CD4-positive, alpha-beta memory T cell (primary cell): ENCODE results near the gene RFNG. TPM values are rescaled to one million over a fixed set of nuclear protein-coding genes. Genes with fewer than 3 reads are reported as not detected.

Experiments
- CTCF ChIA-PET: fragments of 350-600 bp; sonication (Branson Sonifier 250); formaldehyde crosslinking; loops from one replicate; lab custom pipeline; 2021; ENCODE audit warnings: inconsistent platforms; ENCODE audit not compliant: partially characterized antibody; lab: Charles Lee
- POLR2A ChIA-PET: fragments of 350-600 bp; sonication (Branson Sonifier 250); formaldehyde crosslinking; loops from one replicate; lab custom pipeline; 2021; ENCODE audit not compliant: partially characterized antibody; lab: Charles Lee
- DNase-seq, 5 donors: peaks; one replicate each; pipeline versions ENCODE4 v3.0.0 to v3.0.0-alpha.2; 2020 to 2022; ENCODE audit warnings: mixed read lengths in 1 of 5
- H3K27ac ChIP-seq: one replicate; pipeline ENCODE4 v1.7.0; 2013; ENCODE audit warnings: low read depth, low read length
- H3K27me3 ChIP-seq: 2 replicates; pipeline ENCODE4 v1.7.0; 2013; ENCODE audit warnings: mild to moderate bottlenecking, low read length, moderate library complexity; ENCODE audit not compliant: insufficient read depth
- H3K36me3 ChIP-seq: 2 replicates; pipeline ENCODE4 v1.7.0; 2013; ENCODE audit warnings: mild to moderate bottlenecking, low read length, moderate library complexity; ENCODE audit not compliant: insufficient read depth
- H3K4me1 ChIP-seq: 2 replicates; pipeline ENCODE4 v1.7.0; 2013; ENCODE audit warnings: mild to moderate bottlenecking, low read length, moderate library complexity; ENCODE audit not compliant: insufficient read depth
- H3K4me3 ChIP-seq, 2 donors: one replicate each; pipeline ENCODE4 v1.7.0; 2013; ENCODE audit warnings: low read length in 2 of 2, mild to moderate bottlenecking in 1 of 2
- H3K9me3 ChIP-seq, 2 donors: one replicate each; pipeline ENCODE4 v1.7.0; 2013; ENCODE audit warnings: low read length in 2 of 2, control low read depth in 1 of 2; ENCODE audit not compliant: control insufficient read depth in 1 of 2
- H3K27ac Mint-ChIP-seq, 7 donors: one replicate each; pipeline ENCODE4 v1.8.0; 2020 to 2021; ENCODE audit warnings: mixed read lengths in 7 of 7, mild to moderate bottlenecking in 6 of 7, inconsistent platforms in 3 of 7, moderate library complexity in 3 of 7
- H3K27me3 Mint-ChIP-seq, 2 donors: one replicate each; pipeline ENCODE4 v1.8.0; 2020 to 2021; ENCODE audit warnings: mixed read lengths in 2 of 2
- H3K36me3 Mint-ChIP-seq, 2 donors: one replicate each; pipeline ENCODE4 v1.8.0; 2020 to 2021; ENCODE audit warnings: mixed read lengths in 2 of 2, inconsistent platforms in 1 of 2, mild to moderate bottlenecking in 1 of 2
- H3K4me1 Mint-ChIP-seq, 4 donors: one replicate each; pipeline ENCODE4 v1.8.0; 2020 to 2021; ENCODE audit warnings: mixed read lengths in 4 of 4, mild to moderate bottlenecking in 1 of 4
- H3K4me3 Mint-ChIP-seq, 8 donors: one replicate each; pipeline ENCODE4 v1.8.0; 2020 to 2021; ENCODE audit warnings: mixed read lengths in 8 of 8, mild to moderate bottlenecking in 7 of 8, moderate library complexity in 6 of 8, inconsistent platforms in 3 of 8
- H3K9me3 Mint-ChIP-seq, 8 donors: one replicate each; pipeline ENCODE4 v1.8.0; 2020 to 2021; ENCODE audit warnings: mixed read lengths in 8 of 8, mild to moderate bottlenecking in 5 of 8, inconsistent platforms in 3 of 8, moderate library complexity in 1 of 8
- intact Hi-C: fragments of 100-400 bp; cut with micrococcal nuclease; formaldehyde crosslinking; loops from one replicate; pipeline ENCODE4 v1.15.1; 2023
- polyA plus RNA-seq, 2 donors: library from polyadenylated mRNA; unstranded; fragments of 300-500 nt; fragmentation: Illumina TruSeq; gene quantifications; one replicate each; pipeline ENCODE4 v1.2.3, GENCODE V29; 2021
- total RNA-seq, 2 experiments: library from RNA; stranded (reverse); gene quantifications; one replicate each; pipeline ENCODE4 v1.2.3, GENCODE V29; 2021

The RFNG gene
- total and polyA plus RNA-seq, 4 experiments from 2014 or later = 6.2 to 44.0 (median 22.9) TPM

DNA sequence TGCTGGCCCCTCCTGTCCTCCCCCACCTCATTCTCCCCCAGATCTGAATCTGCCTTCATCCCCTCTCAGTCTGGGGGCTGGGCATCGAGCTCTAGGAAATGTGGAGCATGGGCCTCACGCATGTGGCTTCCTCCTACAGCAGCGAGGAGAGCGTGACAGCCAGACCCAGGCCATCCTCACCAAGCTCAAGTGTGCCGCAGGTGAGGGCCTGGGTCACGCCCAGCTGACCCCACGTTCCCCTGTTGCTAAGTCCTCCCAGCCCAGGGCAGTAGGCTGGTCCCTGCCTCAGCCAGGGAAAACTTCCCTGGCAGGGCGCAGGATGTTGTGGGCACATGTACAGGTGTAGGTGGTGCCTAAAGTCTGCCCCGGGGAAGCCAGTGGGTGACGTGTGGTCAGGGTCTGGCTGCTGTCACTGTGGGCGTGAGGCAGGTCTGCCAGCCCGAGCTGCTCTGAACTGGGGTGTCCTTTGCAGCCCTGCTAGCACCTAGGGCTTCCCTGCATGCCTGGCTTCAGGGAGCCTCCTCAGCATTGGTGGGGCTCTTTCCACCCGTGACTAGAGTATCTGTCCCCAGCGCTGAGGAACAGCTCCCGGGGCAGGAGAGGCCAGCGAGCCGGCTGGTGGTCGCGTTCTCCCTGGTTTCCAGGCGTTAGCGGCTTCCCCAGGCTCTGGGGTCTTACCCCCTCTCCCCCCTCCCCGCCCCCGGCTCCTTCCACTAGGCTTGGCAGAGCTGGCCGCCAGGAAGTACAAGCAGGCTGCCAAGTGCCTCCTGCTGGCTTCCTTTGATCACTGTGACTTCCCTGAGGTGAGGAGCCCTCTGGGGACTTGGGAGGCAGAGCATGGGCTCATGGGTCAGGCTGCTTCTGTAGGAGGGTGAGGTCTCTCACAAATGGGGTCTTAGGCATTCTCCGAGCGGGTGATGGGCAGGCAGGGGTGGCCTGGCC is 3.7 kb upstream of the RFNG start:
- ChIA-PET POLR2A (interaction anchor here (1.1 to 1.6 kb wide), 3 partner anchors 10 to 71 kb away, joined by 3 to 8 read pairs (median 5); partner anchors contain the start of genes CENPX, DUS1L and LRRC45), CTCF (no interaction called here)
- Histone ChIP-seq H3K27me3 (no peaks in the 10 kb centered on the region), H3K9me3 (no peaks in the 10 kb centered on the region), H3K4me3 (no peak overlapping the region), H3K36me3 (peaks cover 32% of the 10 kb centered on the region), H3K4me1 (peaks cover 27% of the 10 kb centered on the region), H3K27ac (no peak overlapping the region)
- Mint-ChIP-seq H3K9me3 (peaks cover 0 to 4% (median 0%) of the 10 kb centered on the region in 8 donors), H3K4me1 (peaks cover 1 to 20% (median 7%) of the 10 kb centered on the region in 4 donors), H3K27me3 (no peaks in the 10 kb centered on the region), H3K27ac (peak overlapping the region in 4 of 7 donors; percentile 30 to 71 (median 44)), H3K36me3 (peaks cover 0 to 33% of the 10 kb centered on the region in 2 donors), H3K4me3 (peak overlapping the region in 1 of 8 donors; percentile 21)
- no peak for DNase-seq
- intact Hi-C loops = no loop called here

DNA sequence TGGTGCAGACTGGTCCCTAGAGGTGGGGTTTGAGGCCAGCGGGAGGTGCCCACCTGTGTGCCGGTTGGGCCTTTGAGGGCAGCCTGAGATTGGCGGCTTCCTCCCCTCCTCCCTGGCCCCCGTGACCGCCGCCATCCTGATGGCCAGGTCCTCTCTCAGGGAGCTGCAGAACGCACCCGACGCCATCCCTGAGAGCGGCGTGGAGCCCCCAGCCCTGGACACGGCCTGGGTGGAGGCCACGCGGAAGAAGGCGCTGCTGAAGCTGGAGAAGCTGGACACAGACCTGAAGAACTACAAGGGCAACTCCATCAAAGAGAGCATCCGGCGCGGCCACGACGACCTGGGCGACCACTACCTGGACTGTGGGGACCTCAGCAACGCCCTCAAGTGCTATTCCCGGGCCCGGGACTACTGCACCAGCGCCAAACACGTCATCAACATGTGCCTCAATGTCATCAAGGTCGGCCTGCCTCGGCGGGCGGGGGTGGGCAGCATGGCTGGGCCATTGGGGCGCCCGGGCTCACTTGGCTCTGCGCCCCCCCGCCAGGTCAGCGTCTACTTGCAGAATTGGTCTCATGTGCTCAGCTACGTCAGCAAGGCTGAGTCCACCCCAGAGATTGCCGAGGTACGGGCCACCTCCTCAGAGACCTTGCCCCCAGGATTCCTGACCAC is 2.9 kb upstream of the RFNG start:
- intact Hi-C loops = loop anchor here (5.0 kb wide), 1 partner anchor 43 kb away; the partner anchor contains the start of gene FASN
- ChIA-PET POLR2A (interaction anchor here (1.1 to 5.3 kb wide), 3 partner anchors 11 to 72 kb away, joined by 3 to 26 read pairs (median 8); partner anchors contain the start of genes DCXR and DUS1L), CTCF (no interaction called here)
- Histone ChIP-seq H3K4me1 (peaks cover 31% of the 10 kb centered on the region), H3K36me3 (peaks cover 29% of the 10 kb centered on the region), H3K27me3 (no peaks in the 10 kb centered on the region), H3K9me3 (no peaks in the 10 kb centered on the region), H3K4me3 (no peak overlapping the region), H3K27ac (no peak overlapping the region)
- Mint-ChIP-seq H3K27ac (peak overlapping the region in 2 of 7 donors; percentile 30 to 71), H3K4me3 (peak overlapping the region in 3 of 8 donors; percentile 38 to 78 (median 63)), H3K4me1 (peaks cover 3 to 22% (median 8%) of the 10 kb centered on the region in 4 donors), H3K36me3 (peaks cover 0 to 29% of the 10 kb centered on the region in 2 donors), H3K27me3 (no peaks in the 10 kb centered on the region), H3K9me3 (peaks cover 0 to 4% (median 0%) of the 10 kb centered on the region in 8 donors)
- peak in 1 of 5 donors; percentile 26 for DNase-seq

DNA sequence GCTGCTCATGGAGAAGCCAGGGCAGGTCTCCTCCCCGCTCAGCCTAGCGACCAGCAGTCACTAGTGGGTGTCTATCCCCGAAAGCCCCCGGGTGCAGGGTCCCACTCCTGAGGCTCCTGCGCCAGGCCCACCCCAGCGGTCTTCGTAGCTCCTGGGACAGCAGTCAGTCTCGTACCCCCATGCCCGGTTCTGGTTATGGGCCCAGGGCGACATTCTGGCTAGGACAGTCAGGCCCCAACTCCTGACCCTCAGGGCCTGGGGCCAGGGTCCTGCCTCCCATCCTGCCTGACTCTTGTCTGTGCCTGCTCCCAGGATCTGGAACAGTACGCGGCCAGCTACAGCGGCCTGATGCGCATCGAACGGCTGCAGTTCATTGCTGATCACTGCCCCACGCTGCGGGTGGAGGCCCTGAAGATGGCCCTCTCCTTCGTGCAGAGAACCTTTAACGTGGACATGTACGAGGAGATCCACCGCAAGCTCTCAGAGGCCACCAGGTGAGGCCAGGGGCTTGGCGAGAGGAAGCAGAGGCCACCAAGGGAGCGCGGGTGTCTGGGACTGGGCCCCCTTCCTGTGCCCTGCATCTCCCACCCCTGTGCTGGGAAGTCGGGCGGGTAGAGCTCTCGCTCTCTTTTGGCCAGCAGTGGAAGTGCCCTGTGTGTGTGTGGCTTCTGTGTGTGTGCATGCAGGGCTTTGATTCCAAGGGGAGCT is 2.1 kb upstream of the RFNG start:
- Mint-ChIP-seq H3K9me3 (peaks cover 0 to 4% (median 0%) of the 10 kb centered on the region in 8 donors), H3K36me3 (peaks cover 0 to 26% of the 10 kb centered on the region in 2 donors), H3K4me3 (peak overlapping the region; percentile 58 to 84 (median 76)), H3K27me3 (no peaks in the 10 kb centered on the region), H3K27ac (peak overlapping the region in 3 of 7 donors; percentile 29 to 77 (median 57)), H3K4me1 (peaks cover 3 to 22% (median 8%) of the 10 kb centered on the region in 4 donors)
- Histone ChIP-seq H3K4me3 (no peak overlapping the region), H3K27me3 (no peaks in the 10 kb centered on the region), H3K9me3 (no peaks in the 10 kb centered on the region), H3K4me1 (peaks cover 31% of the 10 kb centered on the region), H3K36me3 (peaks cover 29% of the 10 kb centered on the region), H3K27ac (no peak overlapping the region)
- intact Hi-C loops = loop anchor here (5.0 kb wide), 1 partner anchor 44 kb away; the partner anchor contains the start of gene FASN
- CTCF ChIA-PET = interaction anchor here (1.9 kb wide), 1 partner anchor 16 kb away, joined by 8 read pairs; the partner anchor contains the start of gene DCXR
- POLR2A ChIA-PET = interaction anchor here (1.6 to 5.3 kb wide), 3 partner anchors 12 to 16 kb away, joined by 8 to 27 read pairs (median 26); partner anchors contain the start of genes DCXR and DUS1L
- no peak for DNase-seq

DNA sequence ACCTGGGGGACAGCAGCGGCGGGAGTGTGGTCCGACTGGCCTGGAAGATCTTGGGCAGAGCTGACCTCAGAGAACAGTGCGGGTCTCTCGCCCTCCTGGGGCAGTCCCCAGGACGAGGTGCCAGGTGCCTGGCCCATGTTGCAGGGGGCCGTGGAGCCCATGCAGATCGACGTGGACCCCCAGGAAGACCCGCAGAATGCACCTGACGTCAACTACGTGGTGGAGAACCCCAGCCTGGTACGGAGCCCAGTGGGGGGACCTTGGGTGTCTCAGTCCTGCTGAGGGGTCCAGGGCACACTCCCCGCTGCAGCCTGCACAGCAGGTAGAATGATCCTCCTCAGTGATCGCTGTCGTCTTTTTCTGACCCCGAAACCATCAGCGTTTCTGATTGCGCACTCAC is 1.5 kb upstream of the RFNG start:
- peak overlapping the region; percentile 58 to 84 (median 76) for H3K4me3 Mint-ChIP-seq
- peaks cover 0 to 25% of the 10 kb centered on the region in 2 donors for H3K36me3 Mint-ChIP-seq
- peak overlapping the region in 5 of 7 donors; percentile 15 to 70 (median 42) for H3K27ac Mint-ChIP-seq
- DNase-seq = no peak
- POLR2A ChIA-PET = interaction anchor here (1.1 to 5.3 kb wide), 3 partner anchors 13 to 24 kb away, joined by 3 to 27 read pairs (median 26); partner anchors contain the start of genes DCXR and DUS1L
- Histone ChIP-seq H3K27me3 (no peaks in the 10 kb centered on the region), H3K9me3 (no peaks in the 10 kb centered on the region), H3K4me1 (peaks cover 31% of the 10 kb centered on the region), H3K4me3 (no peak overlapping the region), H3K27ac (no peak overlapping the region), H3K36me3 (peaks cover 29% of the 10 kb centered on the region)
- intact Hi-C loops = loop anchor here (5.0 kb wide), 1 partner anchor 44 kb away; the partner anchor contains the start of gene FASN
- no peaks in the 10 kb centered on the region for H3K27me3 Mint-ChIP-seq
- peaks cover 3 to 22% (median 8%) of the 10 kb centered on the region in 4 donors for H3K4me1 Mint-ChIP-seq
- peaks cover 0 to 4% (median 0%) of the 10 kb centered on the region in 8 donors for H3K9me3 Mint-ChIP-seq
- CTCF ChIA-PET = interaction anchor here (0.6 to 1.9 kb wide), 2 partner anchors 15 to 442 kb away, joined by 3 to 8 read pairs; partner anchors contain the start of gene DCXR

DNA sequence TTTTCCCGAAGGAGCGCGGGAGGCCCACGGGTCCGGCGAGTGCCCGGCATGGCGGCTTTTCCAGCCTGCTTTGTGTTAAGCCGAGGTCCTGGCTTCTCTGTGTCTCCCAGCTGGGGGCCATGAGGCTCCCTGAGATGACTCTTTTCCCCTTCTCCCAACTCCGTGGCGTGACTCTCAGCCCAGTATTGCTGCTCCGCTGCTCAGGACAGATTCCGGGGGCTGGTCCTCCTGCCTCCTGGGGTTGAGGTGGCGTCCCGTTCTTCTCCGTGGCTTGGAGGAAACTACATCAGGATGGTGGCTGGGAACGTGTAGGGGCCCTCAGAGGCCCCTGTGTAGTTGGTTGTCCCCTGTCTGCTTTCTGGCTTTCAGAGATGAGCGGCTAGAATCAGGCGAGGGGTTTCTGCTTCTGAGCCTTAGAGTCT is 1.0 kb upstream of the RFNG start:
- H3K36me3 ChIP-seq = peaks cover 29% of the 10 kb centered on the region
- H3K27me3 Mint-ChIP-seq = no peaks in the 10 kb centered on the region
- H3K36me3 Mint-ChIP-seq = peaks cover 0 to 22% of the 10 kb centered on the region in 2 donors
- no peaks in the 10 kb centered on the region for H3K9me3 ChIP-seq
- H3K27ac Mint-ChIP-seq = peak overlapping the region in 6 of 7 donors; percentile 29 to 90 (median 67)
- peak overlapping the region; percentile 55 for H3K27ac ChIP-seq
- H3K4me1 ChIP-seq = peaks cover 31% of the 10 kb centered on the region
- peaks cover 0 to 2% (median 0%) of the 10 kb centered on the region in 8 donors for H3K9me3 Mint-ChIP-seq
- ChIA-PET POLR2A (interaction anchor here (0.8 to 5.3 kb wide), 6 partner anchors 13 to 46 kb away, joined by 3 to 27 read pairs (median 6); partner anchors contain the start of genes DCXR, DUS1L, FASN and RAC3), CTCF (interaction anchor here (0.6 to 1.9 kb wide), 2 partner anchors 15 to 443 kb away, joined by 3 to 8 read pairs; partner anchors contain the start of gene DCXR)
- H3K27me3 ChIP-seq = no peaks in the 10 kb centered on the region
- peak overlapping the region; percentile 29 to 69 for H3K4me3 ChIP-seq
- peak overlapping the region; percentile 75 to 84 (median 80) for H3K4me3 Mint-ChIP-seq
- peaks cover 3 to 22% (median 9%) of the 10 kb centered on the region in 4 donors for H3K4me1 Mint-ChIP-seq
- no peak for DNase-seq
- intact Hi-C loops = loop anchor here (5.0 kb wide), 1 partner anchor 45 kb away; the partner anchor contains the start of gene FASN
